Measurements from ENCODE around the gene CHST14. TPM values are rescaled to one million over a fixed set of nuclear protein-coding genes. Genes with fewer than 3 reads are reported as not detected.

Gene CHST14
- total RNA-seq: 10 to 100 TPM in 1 of 2 donors, 1 to 10 TPM in 1; 5.4 to 13.0 TPM
- 16.7 TPM for polyA plus RNA-seq (ENCODE audit: insufficient read depth, low read depth, low replicate concordance)
- long read RNA-seq, donor 1, transcript CHST14-201 (1 exons, 3,574 nt): major isoform, 47 of 47 reads
- long read RNA-seq, donor 1, partial matches to known transcripts: 0 of 47 reads
- long read RNA-seq, donor 1, other reads (novel, unspliced or antisense): 0 of 47 reads
- long read RNA-seq, donor 2, transcript CHST14-201 (1 exons, 3,574 nt): major isoform, 23 of 23 reads
- long read RNA-seq, donor 2, partial matches to known transcripts: 0 of 23 reads
- long read RNA-seq, donor 2, other reads (novel, unspliced or antisense): 0 of 23 reads

GRCh38 chr15:40470423-40471104 lies at the start of gene CHST14:
CHST14 (plus strand) TSS chr15:40470984; CDS start chr15:40471214, 230 bp downstream.
- Histone ChIP-seq H3K27ac (peak within 1 kb of the TSS; percentile 45 to 80), H3K4me1 (peaks cover 18% of the 10 kb centered on the region), H3K27me3 (no peaks in the 10 kb centered on the region), H3K9me3 (no peaks in the 10 kb centered on the region), H3K36me3 (ENCODE audit: low read depth, missing control alignments) (no peaks in the 10 kb centered on the region), H3K4me3 (peak within 1 kb of the TSS; percentile 85 to 88)
- 1 to 5% methylated on average over 13 to 31 of the region's 52 CpGs for WGBS, 2 donors
- intact Hi-C loops (cut with DNase I; ENCODE audit: low total_unique reads): no loop called here
- no peak for TF ChIP-seq CTCF (IDR thresholded peaks at IDR 0.05)
- TF ChIP-seq POLR2A (IDR thresholded peaks at IDR 0.05): no peak
- peak; percentile 43 for DNase-seq

GRCh38 chr15:40421246-40422157 lies 49.3 kb upstream of the CHST14 start:
- intact Hi-C loops (cut with DNase I; ENCODE audit: low total_unique reads): loop anchor here (10.0 kb wide), 1 partner anchor 137 kb away; the partner anchor contains the start of gene ANKRD63
- no peaks in the 10 kb centered on the region for H3K9me3 ChIP-seq
- H3K27ac ChIP-seq: no peak overlapping the region
- peaks cover 23% of the 10 kb centered on the region for H3K4me1 ChIP-seq
- 11 to 12% methylated on average over 19 to 31 of the region's 31 CpGs for WGBS, 2 donors
- H3K4me3 ChIP-seq: no peak overlapping the region
- DNase-seq: peak; percentile 85
- no peak for TF ChIP-seq POLR2A (IDR thresholded peaks at IDR 0.05)
- peak; percentile 87 to 93 (median 89) for TF ChIP-seq CTCF (IDR thresholded peaks at IDR 0.05)
- H3K27me3 ChIP-seq: no peaks in the 10 kb centered on the region
- no peaks in the 10 kb centered on the region for H3K36me3 ChIP-seq (ENCODE audit: low read depth, missing control alignments)

- no peak for TF ChIP-seq POLR2A (IDR thresholded peaks at IDR 0.05)
- TF ChIP-seq CTCF (IDR thresholded peaks at IDR 0.05): no peak
- Histone ChIP-seq H3K27ac (no peak overlapping the region), H3K27me3 (no peaks in the 10 kb centered on the region), H3K4me3 (no peak overlapping the region), H3K4me1 (peaks cover 23% of the 10 kb centered on the region), H3K36me3 (ENCODE audit: low read depth, missing control alignments) (no peaks in the 10 kb centered on the region), H3K9me3 (no peaks in the 10 kb centered on the region)
- intact Hi-C loops (cut with DNase I; ENCODE audit: low total_unique reads): loop anchor here (10.0 kb wide), 1 partner anchor 140 kb away; the partner anchor contains the start of gene ANKRD63
- DNase-seq: no peak
- WGBS, 2 donors: 92 to 97% methylated on average over 6 of the region's 6 CpGs
Observed at GRCh38 chr15:40424483-40425115, 46.2 kb upstream of the CHST14 start.

- Histone ChIP-seq H3K4me3 (no peak overlapping the region), H3K9me3 (no peaks in the 10 kb centered on the region), H3K27ac (no peak overlapping the region), H3K4me1 (peaks cover 14% of the 10 kb centered on the region), H3K27me3 (no peaks in the 10 kb centered on the region), H3K36me3 (ENCODE audit: low read depth, missing control alignments) (no peaks in the 10 kb centered on the region)
- 78 to 80% methylated on average over 5 of the region's 5 CpGs for WGBS, 2 donors
- intact Hi-C loops (cut with DNase I; ENCODE audit: low total_unique reads): loop anchor here (10.0 kb wide), 1 partner anchor 141 kb away; the partner anchor contains the start of gene ANKRD63
- DNase-seq: no peak
- no peak for TF ChIP-seq POLR2A (IDR thresholded peaks at IDR 0.05)
- no peak for TF ChIP-seq CTCF (IDR thresholded peaks at IDR 0.05)
Observed at GRCh38 chr15:40425681-40426080, 45.1 kb upstream of the CHST14 start.
